ES-I3 (cell line): ENCODE results near the gene MCAM.

Source experiments
- H3K36me3 ChIP-seq: 2 replicates; pipeline ENCODE4 v1.6.1; 2013; ENCODE audit warnings: mild to moderate bottlenecking, low read length, control low read depth, moderate library complexity; ENCODE audit not compliant: insufficient read depth
- H3K4me1 ChIP-seq: 2 replicates; pipeline ENCODE4 v1.6.1; 2013; ENCODE audit warnings: mild to moderate bottlenecking, control low read depth, low read length; ENCODE audit not compliant: insufficient read depth
- H3K9ac ChIP-seq: 2 replicates; pipeline ENCODE4 v1.6.1; 2013; ENCODE audit warnings: low read depth, mild to moderate bottlenecking, low read length, moderate library complexity
- H3K9me3 ChIP-seq: 2 replicates; pipeline ENCODE4 v1.6.1; 2013; ENCODE audit warnings: mild to moderate bottlenecking, low read length, moderate library complexity; ENCODE audit not compliant: control insufficient read depth, insufficient read depth

Gene MCAM

GRCh38 chr11:119262668-119263351 is 54.1 kb downstream of the MCAM start:
- no peaks in the 10 kb centered on the region for H3K9me3 ChIP-seq
- H3K4me1 ChIP-seq = peaks cover 16% of the 10 kb centered on the region
- no peak overlapping the region for H3K9ac ChIP-seq
- no peaks in the 10 kb centered on the region for H3K36me3 ChIP-seq

GRCh38 chr11:119258983-119259382 is 57.9 kb downstream of the MCAM start:
- peaks cover 3% of the 10 kb centered on the region; the same call in 1 of the 2 replicates for H3K4me1 ChIP-seq
- H3K9me3 ChIP-seq = no peaks in the 10 kb centered on the region
- no peaks in the 10 kb centered on the region for H3K36me3 ChIP-seq
- H3K9ac ChIP-seq = no peak overlapping the region
